Mesodermal cell (in vitro differentiated cells): ENCODE results near the gene GIMAP2. TPM values are rescaled to one million over a fixed set of nuclear protein-coding genes. Genes with fewer than 3 reads are reported as not detected.

Experiments
- H3K27ac ChIP-seq: 2 replicates; pipeline ENCODE4 v1.7.0; 2013; ENCODE audit warnings: mild to moderate bottlenecking, low read depth, low read length, moderate library complexity; ENCODE audit not compliant: severe bottlenecking
- H3K36me3 ChIP-seq: 2 replicates; pipeline ENCODE4 v1.7.1; 2013; ENCODE audit warnings: mild to moderate bottlenecking, low read length, moderate library complexity; ENCODE audit not compliant: control insufficient read depth, insufficient read depth
- H3K4me1 ChIP-seq: one replicate; pipeline ENCODE4 v1.7.1; 2013; ENCODE audit warnings: mild to moderate bottlenecking, low read length; ENCODE audit not compliant: insufficient read depth, control insufficient read depth, poor library complexity, severe bottlenecking
- H3K4me3 ChIP-seq: 2 replicates; pipeline ENCODE4 v1.7.0; 2013; ENCODE audit warnings: low read length, control low read depth, mild to moderate bottlenecking; ENCODE audit not compliant: insufficient read depth, poor library complexity, severe bottlenecking; ENCODE audit errors: extremely low read depth
- H3K9me3 ChIP-seq: 2 replicates; pipeline ENCODE4 v1.7.1; 2013; ENCODE audit warnings: mild to moderate bottlenecking, low read length, moderate library complexity; ENCODE audit not compliant: control insufficient read depth
- WGBS, 2 experiments: methylation state at CpG; one replicate each; pipeline ENCODE4 v1.1.5; 2013; ENCODE audit warnings: missing lambda C conversion rate in 2 of 2; ENCODE audit not compliant: insufficient coverage in 2 of 2; 5-methylcytosine and 5-hydroxymethylcytosine counted together
- polyA plus RNA-seq, 2 experiments: library from polyadenylated mRNA; stranded (reverse); fragments of 50-300 nt; gene quantifications; one replicate each; pipeline ENCODE4 v1.2.3, GENCODE V29; 2013

GIMAP2 gene
- not detected for polyA plus RNA-seq (2013, experiment 1 of 2)
- polyA plus RNA-seq (2013, experiment 2 of 2), result 0.30 TPM

DNA sequence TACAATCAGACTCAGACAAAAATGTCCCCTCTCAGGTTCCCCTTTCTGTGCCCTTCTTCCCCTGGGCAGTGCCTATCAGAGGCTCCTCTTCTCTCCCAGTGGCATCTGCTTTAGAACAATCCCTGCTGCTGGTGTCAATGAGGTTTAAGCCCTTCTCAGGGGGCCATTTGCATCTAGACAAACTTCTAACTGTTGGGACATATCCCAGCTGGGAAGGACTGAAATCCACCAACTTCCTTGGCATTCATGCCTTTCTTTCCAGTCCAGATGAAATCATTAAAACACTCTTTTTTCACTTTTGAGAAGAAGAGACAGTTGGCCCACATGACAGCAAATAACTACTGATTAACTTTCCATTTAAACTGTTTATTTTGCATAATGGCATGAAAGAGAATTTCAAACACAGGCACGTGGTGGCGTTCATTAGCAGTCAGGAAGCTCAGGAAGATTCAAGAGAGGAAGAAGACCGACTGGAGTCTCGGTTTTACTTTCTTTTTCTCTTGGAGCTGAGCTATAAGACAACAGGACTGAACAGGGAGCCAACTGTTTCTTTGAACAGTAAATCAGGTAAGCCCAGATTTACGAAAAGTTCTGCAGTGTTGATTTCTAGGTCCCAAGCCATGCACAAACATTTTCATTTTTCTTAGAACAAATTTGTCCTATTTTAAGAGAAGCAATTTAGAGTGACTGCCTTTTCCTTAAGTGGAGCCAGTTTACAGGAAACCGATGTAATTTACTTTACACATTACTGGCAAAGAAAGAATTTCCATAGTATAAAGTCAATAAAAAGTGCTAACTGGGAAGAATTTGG lies at the start of gene GIMAP2:
Gene GIMAP2, plus strand, starts transcription at position 488 of the 811 bp plus-strand sequence. CDS start 1,354 bp downstream, outside the sequence.
- H3K4me1 ChIP-seq, result no peaks in the 10 kb centered on the region
- WGBS, 2 experiments, result 32 to 45% methylated on average over 5 of the region's 6 CpGs
- H3K9me3 ChIP-seq, result no peaks in the 10 kb centered on the region
- no peak within 1 kb of the TSS for H3K27ac ChIP-seq
- H3K4me3 ChIP-seq, result no peak within 1 kb of the TSS
- no peaks in the 10 kb centered on the region for H3K36me3 ChIP-seq

DNA sequence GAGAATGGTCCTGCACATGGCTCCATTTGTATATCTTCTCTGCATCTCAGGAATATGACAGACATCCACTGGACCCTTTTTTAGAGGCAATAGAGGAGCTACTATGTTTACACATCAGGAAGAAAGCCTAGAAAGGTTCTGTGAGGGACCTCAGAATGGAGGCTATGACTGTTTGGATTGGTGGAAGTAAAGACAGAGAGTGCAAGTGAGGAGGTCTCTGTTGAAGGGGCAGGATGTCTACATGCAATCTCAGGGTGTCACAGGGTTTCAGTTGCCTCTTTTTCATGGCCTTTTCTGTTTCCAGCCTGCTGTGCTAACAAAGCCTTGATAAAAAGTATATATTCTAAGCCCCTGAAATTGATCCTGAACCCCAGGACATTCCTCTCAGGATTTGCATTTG lies 43.7 kb upstream of the GIMAP2 start:
- Histone ChIP-seq H3K27ac (no peak overlapping the region), H3K4me1 (no peaks in the 10 kb centered on the region), H3K36me3 (no peaks in the 10 kb centered on the region), H3K4me3 (no peak overlapping the region), H3K9me3 (no peaks in the 10 kb centered on the region)

DNA sequence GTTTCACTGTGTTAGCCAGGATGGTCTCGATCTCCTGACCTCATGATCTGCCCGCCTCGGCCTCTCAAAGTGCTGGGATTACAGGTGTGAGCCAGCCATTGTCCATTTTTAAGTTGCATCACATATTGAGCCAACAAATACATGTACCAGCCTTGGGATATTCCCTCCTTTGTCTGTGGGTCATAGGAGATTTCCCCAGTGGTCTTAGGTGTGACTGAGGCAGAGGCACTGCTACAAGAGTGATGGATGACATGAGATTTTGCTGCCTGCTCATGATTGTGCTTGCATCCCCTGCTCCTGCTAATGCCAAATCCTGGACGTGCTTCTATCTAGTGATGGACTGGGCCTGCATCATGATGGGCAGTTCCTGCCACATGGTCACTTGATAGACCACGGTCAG lies 42.6 kb upstream of the GIMAP2 start:
- Histone ChIP-seq H3K4me3 (no peak overlapping the region), H3K4me1 (no peaks in the 10 kb centered on the region), H3K36me3 (no peaks in the 10 kb centered on the region), H3K27ac (no peak overlapping the region), H3K9me3 (no peaks in the 10 kb centered on the region)
- WGBS, 2 experiments, result 87 to 89% methylated on average over 2 to 5 of the region's 5 CpGs

DNA sequence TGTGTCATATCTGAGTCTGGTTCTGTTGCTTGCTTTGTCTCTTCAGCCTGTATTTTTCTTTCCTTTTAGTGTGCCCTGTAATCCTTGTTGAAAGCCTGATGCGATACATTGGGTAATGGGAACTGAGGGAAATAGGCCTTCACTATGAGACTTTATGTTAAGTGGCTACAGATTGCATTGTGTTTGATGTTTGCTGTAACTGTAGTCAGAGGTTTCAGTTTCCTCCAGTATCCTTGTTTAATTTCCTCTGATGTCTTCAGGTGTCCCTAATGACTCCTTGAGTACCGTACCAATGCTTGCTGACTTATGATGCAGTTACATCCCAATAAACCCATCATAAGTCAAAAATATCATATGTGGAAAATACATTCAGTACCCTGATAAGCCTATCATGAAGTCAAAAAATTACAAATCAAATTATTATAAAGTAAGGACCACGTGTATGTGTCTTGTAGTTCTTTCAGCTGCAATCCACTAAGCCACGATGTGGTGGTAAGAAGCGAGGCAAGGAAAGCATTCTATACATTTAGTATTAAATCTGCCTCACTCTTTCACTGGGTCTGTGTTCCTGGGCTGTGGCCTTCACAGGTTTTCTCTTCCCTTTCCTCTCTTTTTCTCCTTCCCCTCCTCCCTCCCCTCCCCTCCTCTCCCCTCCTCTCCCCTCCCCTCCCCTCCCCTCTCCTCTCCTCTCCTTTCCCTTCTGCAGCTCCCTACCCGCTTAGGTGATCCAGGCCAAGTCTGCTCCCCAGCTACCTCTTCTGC lies 40.1 kb upstream of the GIMAP2 start:
- no peak overlapping the region for H3K27ac ChIP-seq
- H3K9me3 ChIP-seq, result no peaks in the 10 kb centered on the region
- no peak overlapping the region for H3K4me3 ChIP-seq
- H3K36me3 ChIP-seq, result no peaks in the 10 kb centered on the region
- H3K4me1 ChIP-seq, result no peaks in the 10 kb centered on the region
- 94 to 100% methylated on average over 1 to 3 of the region's 6 CpGs for WGBS, 2 experiments

DNA sequence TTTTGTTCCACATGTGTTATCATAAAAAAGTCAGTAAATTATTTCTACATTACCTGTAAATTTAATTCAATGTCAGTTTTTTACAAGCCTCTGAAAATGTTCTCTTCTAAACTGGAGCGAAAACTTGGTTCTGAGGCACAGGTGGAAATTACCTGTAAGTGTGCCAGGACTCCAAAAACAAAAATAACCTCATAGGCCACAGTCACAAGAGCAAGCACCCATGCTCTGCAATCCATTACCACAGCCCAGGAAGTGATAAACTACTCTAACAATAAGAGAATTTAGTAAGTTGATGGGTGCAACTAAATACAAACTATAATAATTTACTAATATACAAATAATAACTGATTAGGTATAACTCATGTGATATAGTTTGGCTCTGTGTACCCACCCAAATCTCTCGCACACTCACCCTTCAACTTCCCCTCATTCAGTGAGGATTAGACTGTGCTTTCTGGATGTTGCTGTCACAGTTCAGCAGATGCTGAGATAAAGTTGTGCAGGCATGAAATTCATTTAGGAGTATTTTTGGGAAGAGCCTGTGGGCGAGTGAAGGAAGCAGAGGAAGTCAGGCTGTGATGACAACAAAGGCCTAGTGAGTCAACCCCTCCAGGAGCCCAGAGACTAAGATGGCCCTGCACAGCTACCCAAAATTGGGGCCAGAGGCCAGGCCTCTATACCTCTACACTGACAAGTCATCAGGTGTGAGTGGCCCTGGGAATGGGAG lies 37.0 kb upstream of the GIMAP2 start:
- Histone ChIP-seq H3K9me3 (peaks cover 5% of the 10 kb centered on the region), H3K36me3 (no peaks in the 10 kb centered on the region), H3K4me1 (no peaks in the 10 kb centered on the region), H3K27ac (no peak overlapping the region), H3K4me3 (no peak overlapping the region)
- 83% methylated on average over 1 of the region's 3 CpGs; no CpG with 5 or more reads in 1 of the 2 experiments for WGBS, 2 experiments

DNA sequence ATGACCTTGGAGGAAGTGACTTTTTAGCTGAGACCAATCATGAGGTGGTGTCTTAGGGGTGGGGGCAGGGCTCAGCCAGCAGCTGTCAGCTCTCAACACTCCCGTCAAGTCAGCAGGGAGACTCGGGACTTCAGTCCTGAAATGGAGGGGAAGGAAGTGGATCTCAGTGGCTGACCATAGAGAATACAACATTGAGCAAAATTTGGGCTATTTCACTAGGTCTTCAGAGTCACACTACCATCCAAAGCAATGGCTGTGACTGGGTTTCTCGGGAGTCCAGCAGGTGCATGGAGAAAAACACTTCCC lies 36.5 kb upstream of the GIMAP2 start:
- H3K4me1 ChIP-seq, result no peaks in the 10 kb centered on the region
- no peak overlapping the region for H3K27ac ChIP-seq
- 41 to 45% methylated on average over 2 of the region's 3 CpGs for WGBS, 2 experiments
- no peak overlapping the region for H3K4me3 ChIP-seq
- H3K36me3 ChIP-seq, result no peaks in the 10 kb centered on the region
- peaks cover 5% of the 10 kb centered on the region for H3K9me3 ChIP-seq

DNA sequence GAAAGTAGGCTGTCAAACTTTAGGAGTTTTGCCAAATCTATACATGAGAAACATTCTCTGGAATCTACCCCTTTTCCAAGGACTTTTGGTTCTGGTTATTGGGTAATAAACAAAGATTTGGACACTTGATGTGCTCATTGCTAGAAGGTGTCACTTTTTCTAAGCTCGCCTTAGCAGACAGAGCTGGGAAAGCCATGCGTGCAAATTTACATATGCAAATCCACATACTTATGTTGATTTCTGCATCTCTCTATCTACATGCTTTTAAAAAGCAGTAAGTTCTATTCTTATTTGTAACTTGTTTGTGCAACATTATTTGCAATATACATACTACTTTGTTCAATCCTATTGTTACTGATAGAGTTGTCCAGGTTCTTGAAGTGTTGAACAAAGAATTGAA lies 30.8 kb upstream of the GIMAP2 start:
- 83% methylated on average over 1 of the region's 2 CpGs; no CpG with 5 or more reads in 1 of the 2 experiments for WGBS, 2 experiments
- Histone ChIP-seq H3K9me3 (peaks cover 17% of the 10 kb centered on the region), H3K27ac (no peak overlapping the region), H3K4me1 (no peaks in the 10 kb centered on the region), H3K36me3 (no peaks in the 10 kb centered on the region), H3K4me3 (no peak overlapping the region)

DNA sequence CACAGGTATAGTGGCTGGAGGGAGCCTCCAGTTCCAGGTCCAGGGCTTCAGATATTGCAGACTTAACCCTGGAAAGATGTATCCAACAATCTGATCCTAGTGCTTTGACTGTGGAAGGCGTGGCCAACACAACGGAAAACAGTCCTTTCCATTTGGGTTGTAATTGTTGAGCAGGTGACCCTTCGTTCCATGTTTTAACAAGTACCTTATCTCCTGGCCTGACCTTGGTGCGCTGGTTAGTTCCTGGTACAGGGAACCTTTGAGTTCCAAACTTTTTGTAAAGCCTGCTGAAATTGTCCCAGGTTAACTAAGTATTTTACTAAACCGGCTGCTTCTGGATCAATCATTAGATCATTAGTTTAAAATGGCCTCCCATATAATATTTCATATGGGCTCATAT lies 29.5 kb upstream of the GIMAP2 start:
- Histone ChIP-seq H3K27ac (no peak overlapping the region), H3K9me3 (peaks cover 17% of the 10 kb centered on the region), H3K4me1 (no peaks in the 10 kb centered on the region), H3K36me3 (no peaks in the 10 kb centered on the region), H3K4me3 (no peak overlapping the region)
- 96 to 100% methylated on average over 2 to 3 of the region's 5 CpGs for WGBS, 2 experiments

DNA sequence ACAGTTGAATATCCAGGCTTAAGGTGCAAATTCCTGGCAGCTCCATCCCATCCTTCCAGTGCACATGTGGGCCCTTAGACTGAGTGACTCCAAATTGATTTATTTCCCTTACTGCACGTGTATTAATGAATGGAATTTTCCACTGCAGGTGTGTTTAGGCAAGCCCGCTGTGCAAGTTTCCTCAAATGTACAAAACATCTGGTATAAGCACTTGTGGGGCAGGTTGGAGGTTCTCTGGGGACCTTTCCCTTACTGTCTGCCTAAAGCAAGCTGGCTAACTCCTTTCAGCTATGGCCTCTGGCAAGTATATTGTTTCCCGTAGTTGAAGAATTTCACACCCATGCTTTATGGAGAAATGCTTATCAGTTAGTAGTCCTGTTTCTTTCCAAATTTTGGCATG lies 28.0 kb upstream of the GIMAP2 start:
- no peaks in the 10 kb centered on the region for H3K4me1 ChIP-seq
- peaks cover 12% of the 10 kb centered on the region for H3K9me3 ChIP-seq
- H3K4me3 ChIP-seq, result no peak overlapping the region
- no peaks in the 10 kb centered on the region for H3K36me3 ChIP-seq
- no peak overlapping the region for H3K27ac ChIP-seq
- 83 to 93% methylated on average over 1 to 2 of the region's 3 CpGs for WGBS, 2 experiments

DNA sequence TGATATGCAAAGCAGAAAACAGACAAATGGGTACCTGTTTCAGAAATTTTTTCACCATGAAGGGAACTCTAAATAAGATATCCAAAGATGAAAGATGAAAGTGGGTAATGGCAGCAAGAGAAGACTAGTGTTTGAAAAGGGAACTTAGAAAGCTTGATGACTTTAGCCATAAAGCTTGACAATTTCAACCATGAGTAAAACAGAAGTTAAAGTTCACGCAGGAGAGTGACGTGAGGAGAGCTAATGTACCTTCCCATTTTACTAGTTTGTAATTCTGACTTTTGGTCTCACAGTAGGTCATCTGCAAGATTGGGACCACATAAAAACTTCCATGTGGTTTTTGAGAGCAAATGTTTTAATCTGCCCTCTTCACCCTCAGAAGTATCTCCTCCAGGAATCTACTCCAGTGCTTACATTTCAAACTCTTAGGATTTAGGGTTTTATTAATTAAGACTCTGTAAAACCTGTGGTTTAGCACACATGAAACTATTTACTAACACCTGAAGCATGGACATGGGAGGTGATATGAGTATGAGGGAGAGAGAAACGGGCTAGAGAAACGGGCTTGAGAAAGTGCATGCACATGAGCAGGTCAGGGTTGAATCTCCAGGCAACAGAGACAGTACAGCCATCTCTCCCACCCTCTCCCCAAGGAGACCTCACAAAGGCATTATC lies 24.4 kb upstream of the GIMAP2 start:
- H3K4me1 ChIP-seq, result no peaks in the 10 kb centered on the region
- no peak overlapping the region for H3K4me3 ChIP-seq
- WGBS, 2 experiments, result 87 to 100% methylated on average over 1 to 2 of the region's 4 CpGs
- H3K9me3 ChIP-seq, result peaks cover 12% of the 10 kb centered on the region
- H3K27ac ChIP-seq, result no peak overlapping the region
- H3K36me3 ChIP-seq, result no peaks in the 10 kb centered on the region
